MM.1S (cell line): ENCODE data around the gene ZBTB4.
"Not testable (repeated sequence)": the region's sequence is repeated elsewhere in the genome, so short reads cannot be mapped to it uniquely, and the experiment has no call there.

Experiments used
- DNase-seq: peaks from one replicate; pipeline ENCODE4 v3.0.0-alpha.2; 2015
- H2AFZ ChIP-seq: fragments of 300-600 bp; sonication (generic); 2 replicates; pipeline ENCODE4 v1.6.0; 2016; ENCODE audit warnings: antibody characterized with exemption, low read length
- H3F3A ChIP-seq: fragments of 300-600 bp; sonication (generic); 2 replicates; pipeline ENCODE4 v1.6.1; 2016; ENCODE audit warnings: mild to moderate bottlenecking, antibody characterized with exemption, low read length, moderate library complexity, mixed read lengths; ENCODE audit not compliant: insufficient read depth
- H3K27ac ChIP-seq: fragments of 300-600 bp; sonication (generic); 2 replicates; pipeline ENCODE4 v1.5.1; 2016; ENCODE audit warnings: mild to moderate bottlenecking, low read length
- H3K27me3 ChIP-seq: fragments of 300-600 bp; sonication (generic); replicated peaks from 2 replicates; pipeline ENCODE4 v1.6.0; 2016; ENCODE audit warnings: low read length; ENCODE audit not compliant: insufficient read depth
- H3K36me3 ChIP-seq: fragments of 300-600 bp; sonication (generic); replicated peaks from 2 replicates; pipeline ENCODE4 v1.6.1; 2016; ENCODE audit warnings: mild to moderate bottlenecking, low read length, mixed read lengths; ENCODE audit not compliant: insufficient read depth
- H3K4me1 ChIP-seq: fragments of 300-600 bp; sonication (generic); 2 replicates; pipeline ENCODE4 v1.6.1; 2016; ENCODE audit warnings: low read length, mixed read lengths
- H3K4me2 ChIP-seq: fragments of 300-600 bp; sonication (generic); 2 replicates; pipeline ENCODE4 v1.6.0; 2016; ENCODE audit warnings: low read depth, low read length
- H3K4me3 ChIP-seq: fragments of 300-600 bp; sonication (generic); 2 replicates; pipeline ENCODE4 v1.5.1; 2016; ENCODE audit warnings: low read length, mixed read lengths
- H3K79me2 ChIP-seq: fragments of 300-600 bp; sonication (generic); 2 replicates; pipeline ENCODE4 v1.6.1; 2016; ENCODE audit warnings: mixed run types, low read length, mixed read lengths
- H3K9ac ChIP-seq: fragments of 300-600 bp; sonication (generic); 2 replicates; pipeline ENCODE4 v1.6.1; 2016; ENCODE audit warnings: low read length, mixed read lengths
- H3K9me2 ChIP-seq: fragments of 300-600 bp; sonication (generic); replicated peaks from 2 replicates; pipeline ENCODE4 v1.6.1; 2016; ENCODE audit warnings: mild to moderate bottlenecking, low read length, mixed read lengths; ENCODE audit not compliant: insufficient read depth
- H3K9me3 ChIP-seq: fragments of 300-600 bp; sonication (generic); replicated peaks from 2 replicates; pipeline ENCODE4 v1.6.1; 2016; ENCODE audit warnings: mild to moderate bottlenecking, low read length, mixed read lengths; ENCODE audit not compliant: insufficient read depth
- H4K20me1 ChIP-seq: fragments of 300-600 bp; sonication (generic); 2 replicates; pipeline ENCODE4 v1.6.1; 2016; ENCODE audit warnings: mild to moderate bottlenecking, low read length, moderate library complexity, mixed read lengths; ENCODE audit not compliant: insufficient read depth
- EZH2 ChIP-seq: fragments of 300-600 bp; sonication (generic); optimal IDR thresholded peaks from 2 replicates; pipeline ENCODE3; 2017; ENCODE audit warnings: low read depth, mild to moderate bottlenecking, antibody characterized with exemption, low read length, mixed read lengths
- EZH2phosphoT487 ChIP-seq: fragments of 300-600 bp; sonication (generic); IDR thresholded peaks from 2 replicates; pipeline ENCODE4 v1.6.1; 2018; ENCODE audit warnings: antibody characterized with exemption, low read length
- TF ChIP-seq, protein P1 (sequence below): fragments of 300-600 bp; sonication (generic); IDR thresholded peaks from 2 replicates; pipeline ENCODE4 v1.5.1; 2016; ENCODE audit warnings: antibody characterized with exemption, low read length, mixed read lengths

Gene ZBTB4

GRCh38 chr17:7483255-7484066 lies 4.0 kb upstream of the ZBTB4 start:
- Histone ChIP-seq H3K27ac (peak overlapping the region; percentile 90), H4K20me1 (peaks cover 6% of the 10 kb centered on the region; the same call in 1 of the 2 replicates), H3K79me2 (peaks cover 38% of the 10 kb centered on the region), H3K36me3 (no peaks in the 10 kb centered on the region), H2AFZ (peak overlapping the region; percentile 72), H3K4me2 (peak overlapping the region; percentile 60), H3K27me3 (no peaks in the 10 kb centered on the region), H3K9ac (peak overlapping the region; percentile 95), H3K4me3 (peak overlapping the region; percentile 84), H3K4me1 (peaks cover 13% of the 10 kb centered on the region), H3K9me2 (no peaks in the 10 kb centered on the region), H3F3A (peaks cover 12% of the 10 kb centered on the region; the same call in 1 of the 2 replicates), H3K9me3 (no peaks in the 10 kb centered on the region)
- TF ChIP-seq EZH2, result no peak
- TF ChIP-seq EZH2phosphoT487, result no peak
- TF ChIP-seq, protein P1, sequence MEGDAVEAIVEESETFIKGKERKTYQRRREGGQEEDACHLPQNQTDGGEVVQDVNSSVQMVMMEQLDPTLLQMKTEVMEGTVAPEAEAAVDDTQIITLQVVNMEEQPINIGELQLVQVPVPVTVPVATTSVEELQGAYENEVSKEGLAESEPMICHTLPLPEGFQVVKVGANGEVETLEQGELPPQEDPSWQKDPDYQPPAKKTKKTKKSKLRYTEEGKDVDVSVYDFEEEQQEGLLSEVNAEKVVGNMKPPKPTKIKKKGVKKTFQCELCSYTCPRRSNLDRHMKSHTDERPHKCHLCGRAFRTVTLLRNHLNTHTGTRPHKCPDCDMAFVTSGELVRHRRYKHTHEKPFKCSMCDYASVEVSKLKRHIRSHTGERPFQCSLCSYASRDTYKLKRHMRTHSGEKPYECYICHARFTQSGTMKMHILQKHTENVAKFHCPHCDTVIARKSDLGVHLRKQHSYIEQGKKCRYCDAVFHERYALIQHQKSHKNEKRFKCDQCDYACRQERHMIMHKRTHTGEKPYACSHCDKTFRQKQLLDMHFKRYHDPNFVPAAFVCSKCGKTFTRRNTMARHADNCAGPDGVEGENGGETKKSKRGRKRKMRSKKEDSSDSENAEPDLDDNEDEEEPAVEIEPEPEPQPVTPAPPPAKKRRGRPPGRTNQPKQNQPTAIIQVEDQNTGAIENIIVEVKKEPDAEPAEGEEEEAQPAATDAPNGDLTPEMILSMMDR, result no peak
- DNase-seq, result peak; percentile 94

DNA sequence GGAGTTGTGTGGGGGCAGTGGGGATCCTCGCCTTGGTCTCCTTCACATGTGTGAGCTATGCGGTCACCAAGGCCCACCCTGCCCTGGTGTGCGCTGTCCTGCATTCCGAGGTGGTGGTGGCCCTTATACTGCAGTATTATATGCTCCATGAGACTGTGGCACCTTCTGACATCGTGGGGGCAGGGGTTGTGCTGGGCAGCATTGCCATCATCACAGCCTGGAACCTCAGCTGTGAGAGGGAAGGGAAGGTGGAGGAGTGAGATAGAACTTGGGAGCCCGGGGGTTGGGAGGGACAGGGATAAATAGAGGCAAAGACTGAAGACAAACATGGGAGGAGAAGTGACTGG lies 3.3 kb upstream of the ZBTB4 start:
- not testable (repeated sequence) for H3K27me3 ChIP-seq, DNase-seq, H4K20me1 ChIP-seq, H3K9me2 ChIP-seq, H2AFZ ChIP-seq, H3K9me3 ChIP-seq, H3K36me3 ChIP-seq
- Histone ChIP-seq H3K4me1 (peaks cover 13% of the 10 kb centered on the region), H3K79me2 (peaks cover 36% of the 10 kb centered on the region), H3K27ac (peak overlapping the region; percentile 90; the same call in 1 of the 2 replicates), H3K4me3 (peak overlapping the region; percentile 84; the same call in 1 of the 2 replicates), H3F3A (peaks cover 16% of the 10 kb centered on the region; the same call in 1 of the 2 replicates), H3K9ac (peak overlapping the region; percentile 95; the same call in 1 of the 2 replicates), H3K4me2 (peak overlapping the region; percentile 60)

- H3K9me3 ChIP-seq, DNase-seq, H3K36me3 ChIP-seq, H3K27me3 ChIP-seq, H3K9me2 ChIP-seq, H4K20me1 ChIP-seq, H3K4me1 ChIP-seq, H3K4me3 ChIP-seq, H3K4me2 ChIP-seq, H3K27ac ChIP-seq, H3K9ac ChIP-seq, H2AFZ ChIP-seq: not testable (repeated sequence)
- Histone ChIP-seq H3F3A (peaks cover 16% of the 10 kb centered on the region; the same call in 1 of the 2 replicates), H3K79me2 (peaks cover 30% of the 10 kb centered on the region)
These were observed 2.7 kb upstream of the ZBTB4 start for GRCh38 chr17:7481842-7482741.

DNA sequence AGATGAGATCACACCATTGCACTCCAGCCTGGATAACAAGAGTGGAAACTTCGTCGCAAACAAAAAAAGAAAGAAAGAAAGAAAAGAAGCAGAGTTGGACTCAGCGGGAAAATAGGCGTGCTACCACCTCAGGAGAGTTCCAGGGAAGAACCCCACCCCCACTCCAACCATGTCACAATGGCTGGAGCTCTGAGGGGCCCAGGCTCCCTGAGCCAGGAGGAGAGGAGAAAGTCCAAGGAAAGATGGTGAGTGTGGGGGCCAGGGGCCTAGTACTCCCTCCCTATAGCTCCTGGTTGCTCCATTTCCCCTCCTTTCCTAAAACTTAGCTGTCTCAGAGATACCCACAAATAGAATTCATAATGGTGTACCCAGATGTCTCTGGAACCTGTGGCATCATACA lies 1.8 kb upstream of the ZBTB4 start, which contains the start of gene SLC35G6:
Gene SLC35G6 (plus strand): TSS at position 172 of the 400 bp plus-strand sequence. CDS start 71 bp downstream, at position 243.
- peaks cover 22% of the 10 kb centered on the region for H3K79me2 ChIP-seq
- not testable (repeated sequence) for H4K20me1 ChIP-seq, H3K4me3 ChIP-seq, DNase-seq, H3K36me3 ChIP-seq, H3K4me1 ChIP-seq, H3K27me3 ChIP-seq, H3K9me2 ChIP-seq, H3K9me3 ChIP-seq, H2AFZ ChIP-seq, H3K9ac ChIP-seq, H3K27ac ChIP-seq
- peaks cover 15% of the 10 kb centered on the region; the same call in 1 of the 2 replicates for H3F3A ChIP-seq
- peak within 1 kb of the TSS; percentile 96; the same call in 1 of the 2 replicates for H3K4me2 ChIP-seq
